ENCODE measurements around the gene ESYT3.

Gene ESYT3

GRCh38 chr3:138434276-138434874 lies at the start of gene ESYT3:
ESYT3 (plus strand) TSS chr3:138434616; CDS start chr3:138434799, 183 bp downstream.
- TF ChIP-seq, protein P1, sequence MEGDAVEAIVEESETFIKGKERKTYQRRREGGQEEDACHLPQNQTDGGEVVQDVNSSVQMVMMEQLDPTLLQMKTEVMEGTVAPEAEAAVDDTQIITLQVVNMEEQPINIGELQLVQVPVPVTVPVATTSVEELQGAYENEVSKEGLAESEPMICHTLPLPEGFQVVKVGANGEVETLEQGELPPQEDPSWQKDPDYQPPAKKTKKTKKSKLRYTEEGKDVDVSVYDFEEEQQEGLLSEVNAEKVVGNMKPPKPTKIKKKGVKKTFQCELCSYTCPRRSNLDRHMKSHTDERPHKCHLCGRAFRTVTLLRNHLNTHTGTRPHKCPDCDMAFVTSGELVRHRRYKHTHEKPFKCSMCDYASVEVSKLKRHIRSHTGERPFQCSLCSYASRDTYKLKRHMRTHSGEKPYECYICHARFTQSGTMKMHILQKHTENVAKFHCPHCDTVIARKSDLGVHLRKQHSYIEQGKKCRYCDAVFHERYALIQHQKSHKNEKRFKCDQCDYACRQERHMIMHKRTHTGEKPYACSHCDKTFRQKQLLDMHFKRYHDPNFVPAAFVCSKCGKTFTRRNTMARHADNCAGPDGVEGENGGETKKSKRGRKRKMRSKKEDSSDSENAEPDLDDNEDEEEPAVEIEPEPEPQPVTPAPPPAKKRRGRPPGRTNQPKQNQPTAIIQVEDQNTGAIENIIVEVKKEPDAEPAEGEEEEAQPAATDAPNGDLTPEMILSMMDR (IDR thresholded peaks at IDR 0.05; ENCODE audit: extremely low read depth, insufficient read depth, missing control alignments), result no peak
- peak; percentile 57 for DNase-seq (ENCODE audit: low spot score)
- in situ Hi-C loops (cut with MboI; ENCODE audit: low pct_unique_long_range_greater_than_20kb, low sequenced_read_pairs, unreplicated experiment), result no loop called here

GRCh38 chr3:138384976-138385375 lies 49.4 kb upstream of the ESYT3 start:
- no peak for DNase-seq (ENCODE audit: low spot score)
- in situ Hi-C loops (cut with MboI; ENCODE audit: low pct_unique_long_range_greater_than_20kb, low sequenced_read_pairs, unreplicated experiment), result no loop called here
- TF ChIP-seq, protein P1 (IDR thresholded peaks at IDR 0.05; ENCODE audit: extremely low read depth, insufficient read depth, missing control alignments), result no peak

GRCh38 chr3:138389144-138389601 lies 45.2 kb upstream of the ESYT3 start:
- DNase-seq (ENCODE audit: low spot score), result no peak
- TF ChIP-seq, protein P1 (IDR thresholded peaks at IDR 0.05; ENCODE audit: extremely low read depth, insufficient read depth, missing control alignments), result no peak
- in situ Hi-C loops (cut with MboI; ENCODE audit: low pct_unique_long_range_greater_than_20kb, low sequenced_read_pairs, unreplicated experiment), result no loop called here

DNA sequence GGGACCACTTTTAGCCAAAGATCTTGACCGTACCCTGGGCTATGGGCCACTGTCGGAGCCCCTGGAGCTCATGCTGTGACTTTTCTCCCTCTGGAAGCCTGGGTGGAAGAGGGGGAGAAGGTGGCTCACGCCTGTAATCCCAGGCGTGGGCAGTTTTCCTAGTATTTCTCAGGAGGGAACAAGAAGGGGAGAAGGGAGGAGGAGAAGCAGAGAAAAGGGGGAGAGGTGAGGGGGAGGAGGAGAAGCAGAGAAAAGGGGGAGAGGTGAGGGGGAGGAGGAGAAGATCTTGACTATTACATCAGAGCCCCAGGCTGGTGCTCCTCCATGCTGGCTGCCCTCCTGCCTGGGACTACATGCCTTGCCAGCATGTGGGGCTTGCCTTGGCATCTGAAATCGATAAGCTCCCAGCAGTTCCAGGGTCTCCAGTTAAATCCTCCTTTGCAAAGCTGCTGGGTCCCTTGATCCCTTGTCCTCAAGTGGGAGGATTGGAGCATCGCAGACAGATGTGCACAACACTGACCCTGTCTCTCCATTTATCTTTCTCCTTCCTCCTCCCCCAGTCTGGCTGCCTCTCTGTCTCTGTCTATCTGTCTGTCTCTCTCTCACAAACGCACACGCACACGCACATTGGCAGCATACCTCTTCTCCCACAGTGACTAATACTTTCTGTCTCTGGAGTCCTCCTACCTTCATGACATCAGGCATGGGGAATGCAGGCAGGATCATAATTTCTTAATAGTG lies 44.4 kb upstream of the ESYT3 start:
- TF ChIP-seq, protein P1 (IDR thresholded peaks at IDR 0.05; ENCODE audit: extremely low read depth, insufficient read depth, missing control alignments), result no peak
- no peak for DNase-seq (ENCODE audit: low spot score)
- in situ Hi-C loops (cut with MboI; ENCODE audit: low pct_unique_long_range_greater_than_20kb, low sequenced_read_pairs, unreplicated experiment), result no loop called here

GRCh38 chr3:138390582-138390932 lies 43.9 kb upstream of the ESYT3 start:
- in situ Hi-C loops (cut with MboI; ENCODE audit: low pct_unique_long_range_greater_than_20kb, low sequenced_read_pairs, unreplicated experiment), result no loop called here
- TF ChIP-seq, protein P1 (IDR thresholded peaks at IDR 0.05; ENCODE audit: extremely low read depth, insufficient read depth, missing control alignments), result no peak

GRCh38 chr3:138394156-138394555 lies 40.3 kb upstream of the ESYT3 start:
- DNase-seq (ENCODE audit: low spot score), result no peak
- TF ChIP-seq, protein P1 (IDR thresholded peaks at IDR 0.05; ENCODE audit: extremely low read depth, insufficient read depth, missing control alignments), result no peak
- in situ Hi-C loops (cut with MboI; ENCODE audit: low pct_unique_long_range_greater_than_20kb, low sequenced_read_pairs, unreplicated experiment), result no loop called here

More at GRCh38 chr3:138390582-138390932, 43.9 kb upstream of the ESYT3 start:
- no peak for DNase-seq (ENCODE audit: low spot score)

All from GM13977 (cell line).